GM13977 (cell line): ENCODE data around the gene CCDC57.

Source experiments
- DNase-seq: peaks from one replicate; pipeline ENCODE4 v3.0.0; 2012; ENCODE audit warnings: low spot score
- in situ Hi-C: fragments of 300-500 bp; cut with MboI; formaldehyde crosslinking; loops from one replicate; pipeline ENCODE4 v1.12.0; 2022; ENCODE audit warnings: low sequenced_read_pairs, low pct_unique_long_range_greater_than_20kb, mixed read lengths, inconsistent platforms; ENCODE audit not compliant: unreplicated experiment
- TF ChIP-seq, protein P1 (sequence below): IDR thresholded peaks from 2 replicates; pipeline ENCODE4 v1.5.1; 2012; ENCODE audit warnings: mild to moderate bottlenecking, control low read depth; ENCODE audit not compliant: insufficient read depth; ENCODE audit errors: extremely low read depth, missing control alignments

The CCDC57 gene

DNA sequence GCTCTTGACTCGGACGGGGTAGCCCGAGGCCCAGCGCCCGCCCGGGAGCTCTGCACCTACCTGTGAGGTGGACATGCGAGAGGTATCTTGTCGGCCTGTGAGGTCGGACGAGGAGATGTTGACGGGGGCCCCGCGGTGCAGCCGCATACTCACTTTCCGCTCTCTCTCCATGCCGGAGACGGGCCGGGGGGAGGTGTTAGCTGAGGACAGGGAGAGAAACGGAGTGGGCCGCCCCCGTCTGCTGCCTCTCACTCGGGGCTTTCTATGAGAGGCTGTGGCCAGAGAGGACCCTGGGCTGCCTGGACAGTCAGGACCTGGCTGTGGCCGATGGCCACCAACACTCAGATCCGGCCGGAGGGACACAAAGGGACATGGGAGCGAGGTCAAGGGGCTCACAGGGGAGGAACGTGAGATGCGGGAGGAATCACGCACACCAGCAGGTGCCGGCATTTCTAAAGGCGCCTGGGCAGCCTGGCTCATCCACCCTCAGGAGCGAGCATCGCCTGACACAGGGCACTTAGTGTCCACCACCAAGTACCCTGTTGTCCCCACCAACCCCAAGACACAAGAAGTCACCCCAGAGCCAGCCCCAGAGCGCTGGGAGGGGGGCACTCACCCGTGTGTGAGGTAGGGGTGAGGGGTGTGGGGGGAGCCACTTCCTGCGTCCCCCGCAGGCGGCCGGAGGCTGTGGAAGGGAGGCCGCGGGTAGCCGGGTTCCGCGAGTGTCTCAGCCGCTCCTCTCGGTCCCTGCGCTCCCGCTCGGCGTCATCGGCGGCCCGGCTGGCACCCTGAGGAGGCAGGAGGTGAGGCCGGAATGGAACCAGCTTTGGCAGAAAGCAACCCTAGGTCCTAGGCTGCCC is 36.4 kb upstream of the CCDC57 start:
- TF ChIP-seq, protein P1, sequence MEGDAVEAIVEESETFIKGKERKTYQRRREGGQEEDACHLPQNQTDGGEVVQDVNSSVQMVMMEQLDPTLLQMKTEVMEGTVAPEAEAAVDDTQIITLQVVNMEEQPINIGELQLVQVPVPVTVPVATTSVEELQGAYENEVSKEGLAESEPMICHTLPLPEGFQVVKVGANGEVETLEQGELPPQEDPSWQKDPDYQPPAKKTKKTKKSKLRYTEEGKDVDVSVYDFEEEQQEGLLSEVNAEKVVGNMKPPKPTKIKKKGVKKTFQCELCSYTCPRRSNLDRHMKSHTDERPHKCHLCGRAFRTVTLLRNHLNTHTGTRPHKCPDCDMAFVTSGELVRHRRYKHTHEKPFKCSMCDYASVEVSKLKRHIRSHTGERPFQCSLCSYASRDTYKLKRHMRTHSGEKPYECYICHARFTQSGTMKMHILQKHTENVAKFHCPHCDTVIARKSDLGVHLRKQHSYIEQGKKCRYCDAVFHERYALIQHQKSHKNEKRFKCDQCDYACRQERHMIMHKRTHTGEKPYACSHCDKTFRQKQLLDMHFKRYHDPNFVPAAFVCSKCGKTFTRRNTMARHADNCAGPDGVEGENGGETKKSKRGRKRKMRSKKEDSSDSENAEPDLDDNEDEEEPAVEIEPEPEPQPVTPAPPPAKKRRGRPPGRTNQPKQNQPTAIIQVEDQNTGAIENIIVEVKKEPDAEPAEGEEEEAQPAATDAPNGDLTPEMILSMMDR, result no peak
- in situ Hi-C loops, result no loop called here
- DNase-seq, result no peak

DNA sequence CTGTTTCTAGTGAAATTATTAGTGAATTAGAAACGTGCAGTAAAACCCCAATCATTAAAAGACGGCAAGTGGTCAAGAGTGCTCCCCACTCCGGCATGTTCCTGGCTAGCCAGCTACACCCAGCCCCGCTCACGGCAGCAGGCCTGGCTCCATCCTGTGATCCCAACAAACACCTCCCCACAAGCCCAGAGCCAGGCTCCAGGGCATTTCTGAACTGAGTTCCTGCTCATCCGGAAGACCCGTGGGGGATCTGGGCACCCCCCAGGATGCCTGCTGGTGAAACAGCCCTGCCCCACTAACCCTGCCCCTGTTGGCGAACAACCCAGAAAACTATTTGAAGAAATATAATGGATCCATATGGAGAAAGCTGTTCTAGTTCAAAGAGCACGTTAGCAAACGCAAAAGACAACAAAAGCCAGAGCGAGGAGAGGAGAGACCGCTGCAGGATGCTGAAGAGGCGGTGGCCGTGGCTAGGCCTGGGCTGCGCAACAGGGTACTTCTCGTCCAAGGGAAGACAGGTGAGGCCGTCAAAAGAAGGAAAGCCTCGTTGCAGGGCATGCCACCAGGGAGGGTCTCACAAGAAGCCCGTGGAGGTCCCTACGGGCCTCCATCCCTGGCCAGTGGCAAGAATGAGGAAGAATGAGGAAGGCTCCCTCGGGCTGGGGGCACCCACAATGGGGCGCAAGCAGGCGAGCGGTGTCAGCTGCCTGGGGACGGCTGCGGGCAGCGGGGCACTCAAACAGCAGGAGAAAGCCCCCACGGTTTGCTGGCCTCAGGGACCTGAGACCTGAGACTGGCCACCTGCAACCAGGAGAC is 35.4 kb upstream of the CCDC57 start:
- TF ChIP-seq, protein P1, result no peak
- no peak for DNase-seq
- in situ Hi-C loops, result no loop called here

DNA sequence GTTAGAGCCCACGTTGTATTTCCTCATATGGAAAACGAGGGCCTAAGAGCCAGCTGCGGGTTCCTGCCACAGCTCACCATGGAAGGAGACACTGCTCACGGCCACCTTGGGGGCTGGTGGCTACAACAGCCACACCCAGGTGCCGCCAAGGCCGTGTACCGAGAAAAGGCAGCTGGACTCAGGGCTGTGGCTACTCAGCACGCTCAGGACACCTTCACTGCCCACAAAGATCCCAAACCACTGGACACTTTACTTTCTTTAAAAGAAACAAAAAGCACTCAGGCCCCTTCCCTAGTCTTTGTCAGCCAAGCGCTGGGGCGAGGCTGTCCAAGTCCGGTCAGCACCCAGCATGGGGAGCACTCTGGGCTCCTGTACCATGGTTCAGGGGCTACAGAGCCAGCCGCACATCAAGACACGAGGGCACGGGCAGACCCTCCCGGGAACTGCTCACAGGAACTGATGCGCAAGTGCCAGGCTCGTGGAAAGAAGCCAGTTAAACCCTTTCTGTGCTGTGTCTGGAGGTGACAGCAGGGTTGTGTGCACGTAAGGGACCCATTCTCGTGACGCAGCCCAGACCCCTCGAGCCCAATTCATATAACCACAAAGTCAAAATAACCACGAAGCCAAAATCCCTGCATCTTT is 34.7 kb upstream of the CCDC57 start:
- in situ Hi-C loops, result no loop called here
- TF ChIP-seq, protein P1, result no peak
- no peak for DNase-seq

DNA sequence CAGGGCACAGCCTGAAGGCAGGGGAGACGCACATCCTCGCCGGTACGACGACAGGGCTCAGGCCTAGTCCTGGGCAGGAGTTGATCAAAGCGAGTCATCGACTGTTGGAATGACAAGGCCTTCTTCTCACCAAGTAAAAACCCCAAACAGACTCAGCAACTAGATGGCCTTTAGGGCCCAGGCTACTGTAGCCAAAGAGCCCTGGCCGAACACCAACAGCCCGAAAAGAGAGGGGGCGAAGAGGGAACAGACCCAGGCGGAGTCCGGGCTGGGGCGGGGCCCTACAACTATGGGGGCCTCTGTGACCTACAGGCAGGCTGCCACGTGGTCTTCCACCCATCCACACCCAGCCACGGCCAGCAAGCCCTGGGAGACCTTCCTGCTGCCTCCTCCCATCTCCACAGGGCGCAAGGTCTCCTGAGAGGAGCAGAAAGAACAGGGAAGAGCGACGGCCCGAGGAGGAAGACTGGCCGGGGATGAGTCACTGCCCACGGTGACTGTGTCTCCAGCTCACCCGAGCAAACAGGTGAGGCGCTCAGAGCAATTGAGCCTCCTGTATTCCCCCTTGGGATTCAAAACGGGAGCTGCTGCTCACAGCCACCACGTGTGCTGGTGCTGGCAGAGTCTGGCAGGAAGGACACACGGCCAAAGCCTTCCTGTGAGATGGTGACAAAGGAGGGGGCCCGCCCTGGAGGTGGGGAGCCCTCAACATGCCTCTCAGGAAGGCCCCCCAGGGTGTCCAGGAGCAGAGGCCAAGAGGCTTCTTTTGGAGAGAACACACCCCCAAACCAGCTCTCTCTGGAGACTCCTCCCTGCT is 33.9 kb upstream of the CCDC57 start:
- in situ Hi-C loops, result no loop called here
- no peak for DNase-seq
- TF ChIP-seq, protein P1, result no peak

DNA sequence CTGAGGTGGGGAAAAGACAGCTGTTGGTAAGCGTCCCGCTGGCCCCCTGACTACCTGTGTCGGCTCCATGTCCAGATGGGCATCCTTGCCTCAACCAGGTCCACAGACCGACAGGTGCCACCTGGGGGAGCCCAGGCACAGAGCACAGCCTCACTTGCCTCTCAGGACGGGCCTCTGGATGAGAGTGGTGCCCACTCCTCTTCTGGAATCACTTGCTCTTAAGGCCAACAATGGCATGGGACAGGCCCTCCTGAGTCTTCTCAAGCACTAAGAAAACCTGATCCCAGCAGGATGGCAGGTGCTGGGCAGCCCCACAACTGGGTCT is 33.4 kb upstream of the CCDC57 start:
- DNase-seq, result no peak
- in situ Hi-C loops, result no loop called here
- TF ChIP-seq, protein P1, result no peak
